ENCODE results near the gene CDCP2. TPM values are rescaled to one million over a fixed set of nuclear protein-coding genes. Genes with fewer than 3 reads are reported as not detected.

The CDCP2 gene
- polyA plus RNA-seq, 10 donors, result 0.08 to 0.20 (median 0.10) TPM; not detected in 7

DNA sequence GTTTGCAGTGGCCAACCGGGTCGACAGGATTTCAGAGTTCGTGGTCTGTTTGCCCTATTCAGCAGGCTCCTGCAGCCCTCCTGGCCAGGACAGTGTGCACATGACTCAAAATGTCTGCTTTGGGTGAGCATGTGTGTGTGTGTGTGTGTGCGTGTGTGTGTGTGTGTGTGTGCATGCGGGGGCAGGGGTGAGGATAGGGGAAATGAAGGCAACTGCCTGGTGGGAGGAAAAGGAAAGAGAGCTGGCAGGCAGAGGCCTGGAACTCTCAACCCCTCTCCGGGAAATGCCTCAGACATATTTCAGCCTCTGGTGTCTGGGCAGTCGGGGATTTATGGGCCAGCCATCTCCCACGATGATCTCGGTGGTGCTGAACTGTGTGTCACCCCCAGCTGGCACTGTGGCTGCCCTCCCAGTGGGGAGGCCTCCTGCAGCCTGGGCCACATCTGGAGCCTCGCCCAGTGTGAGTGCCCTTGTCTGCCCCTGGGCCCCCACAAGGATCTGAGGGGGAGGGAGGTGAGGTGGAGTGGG, 15.2 kb downstream of the CDCP2 start:
- DNase-seq, result peak in 2 of 3 donors; percentile 31 to 43

DNA sequence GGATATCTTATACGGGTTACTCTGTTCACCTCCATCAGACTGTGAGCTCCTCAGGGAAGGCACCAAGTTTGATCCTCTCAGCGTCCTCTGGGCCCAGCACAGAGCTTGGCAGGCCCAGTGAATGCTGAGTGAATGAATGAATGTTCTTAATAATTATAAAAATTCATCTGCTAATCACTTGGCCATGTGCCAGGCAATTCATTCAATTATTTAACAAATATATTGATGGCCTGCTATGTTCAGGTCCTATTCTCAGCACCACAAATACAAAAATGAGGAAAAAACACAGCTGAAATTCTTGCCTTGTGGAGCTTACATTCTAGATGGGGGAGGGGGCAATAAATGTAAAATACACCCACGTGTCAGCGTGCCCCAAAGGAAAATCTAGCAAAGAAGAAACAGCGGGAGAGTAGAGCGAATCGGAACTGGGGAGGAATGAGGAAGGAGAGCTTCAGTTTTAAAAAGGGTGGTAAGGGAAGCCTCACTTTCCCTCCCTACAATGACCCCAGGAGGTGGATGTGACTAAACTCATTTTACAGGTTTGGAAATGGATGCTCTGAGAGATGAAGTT, 15.8 kb downstream of the CDCP2 start:
- DNase-seq, result no peak

DNA sequence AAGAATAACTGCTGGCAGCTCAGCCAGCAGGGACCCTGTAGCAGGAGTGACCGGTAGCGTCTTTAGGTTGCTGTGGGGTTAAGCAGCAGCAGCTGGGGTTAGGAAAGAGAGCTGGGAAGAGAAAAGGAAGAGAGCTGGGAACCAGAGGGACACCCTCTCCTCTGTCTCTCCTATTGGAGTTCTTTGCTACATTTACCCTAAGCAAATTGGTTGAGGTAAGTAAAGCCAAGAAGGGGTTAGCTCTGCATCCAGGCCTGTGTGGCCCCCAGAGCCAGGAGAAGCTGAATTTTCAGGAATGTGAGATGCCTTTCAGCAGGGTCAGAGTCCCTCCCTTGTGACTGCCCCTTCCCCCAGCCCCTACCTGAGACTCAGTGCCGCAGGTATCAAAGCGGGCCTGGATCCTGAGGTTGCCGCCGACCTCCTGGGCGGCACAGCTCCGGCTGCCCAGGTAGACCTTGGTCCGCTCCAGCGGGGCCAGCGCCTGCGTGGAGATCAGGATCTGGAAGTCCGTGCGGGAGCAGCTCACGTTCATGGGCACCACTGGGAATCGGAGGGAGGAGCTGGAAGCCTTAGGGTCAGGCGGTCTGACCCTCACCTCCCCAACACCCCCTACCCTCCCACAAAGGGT, 16.4 kb downstream of the CDCP2 start:
- no peak for DNase-seq

DNA sequence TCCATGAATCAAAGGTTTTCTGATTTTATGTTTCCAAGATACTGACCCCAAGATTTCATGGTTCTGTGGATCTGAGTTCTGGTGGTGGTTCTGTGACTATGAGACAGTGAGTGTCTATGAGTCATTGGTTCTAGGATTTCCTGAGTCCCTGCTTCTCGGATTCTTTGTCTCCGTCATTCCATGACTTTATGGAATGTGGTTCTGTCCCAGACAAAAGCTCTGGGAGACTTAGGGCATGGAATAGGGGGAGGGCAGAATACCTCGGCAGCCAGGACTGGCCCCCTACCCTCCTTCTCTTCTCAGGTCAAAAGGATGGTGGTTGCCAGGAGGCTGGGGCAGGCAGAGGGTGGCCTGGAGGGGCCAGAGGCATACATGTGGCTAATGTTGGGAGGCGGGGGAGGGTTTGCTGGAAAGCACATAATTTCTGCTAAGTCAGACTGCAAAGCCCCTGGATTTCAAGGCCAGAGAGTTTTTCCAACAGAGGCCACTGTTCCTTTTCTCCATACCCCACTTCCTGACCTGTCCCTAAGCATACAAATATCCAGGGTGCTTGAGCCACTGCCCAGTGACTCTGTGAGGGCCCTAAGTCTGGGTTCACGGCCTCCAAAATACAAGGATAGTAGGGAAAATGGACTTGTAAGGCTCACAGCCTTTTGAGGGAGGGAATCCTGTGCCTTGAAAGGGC, 17.2 kb downstream of the CDCP2 start:
- peak in 1 of 3 donors; percentile 57 for DNase-seq

DNA sequence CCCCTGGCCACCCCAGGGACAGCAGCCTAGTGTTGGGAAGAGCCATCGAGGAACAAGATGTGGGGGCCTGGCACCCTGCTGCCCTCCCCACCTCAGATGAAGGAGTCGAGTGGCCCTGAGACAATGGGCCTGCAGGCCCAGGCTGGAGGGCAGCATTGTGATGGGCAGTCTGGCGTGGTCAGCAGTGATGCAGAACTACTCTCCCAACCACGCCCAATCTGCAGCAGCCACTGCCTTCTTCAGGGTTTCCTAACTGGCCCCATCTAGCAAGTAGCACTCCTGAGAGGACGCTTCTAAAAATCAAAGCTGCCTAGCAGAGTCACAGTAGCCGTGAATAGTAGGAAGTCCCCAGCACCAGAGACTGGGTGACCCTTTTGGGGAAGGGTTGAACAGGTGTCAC, 18.5 kb downstream of the CDCP2 start:
- no peak for DNase-seq

DNA sequence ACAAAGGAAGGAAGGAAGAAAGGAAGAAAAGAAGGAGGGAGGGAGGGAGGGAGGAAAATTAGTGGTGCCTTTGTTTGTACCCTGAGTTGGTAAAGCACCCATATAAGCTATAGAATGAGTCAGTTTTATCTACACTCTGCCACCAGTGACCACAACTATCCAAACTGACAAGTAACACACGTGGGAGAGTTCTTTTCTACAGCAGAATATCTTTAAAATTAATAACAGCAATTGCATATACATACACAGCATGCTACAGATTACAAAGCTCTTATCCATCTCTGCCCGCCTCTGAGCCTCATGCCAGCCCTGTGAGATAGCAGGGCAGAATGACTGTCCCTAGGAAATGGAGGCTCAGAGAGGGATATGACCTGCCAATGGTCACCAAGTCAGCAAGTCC, 20.3 kb downstream of the CDCP2 start:
- no peak for DNase-seq

GRCh38 chr1:54131419-54131818, 21.4 kb downstream of the CDCP2 start:
- no peak for DNase-seq

- no peak for DNase-seq
Measured at GRCh38 chr1:54129858-54130257, 22.9 kb downstream of the CDCP2 start.

GRCh38 chr1:54127594-54128300, 25.1 kb downstream of the CDCP2 start:
- DNase-seq, result no peak

GRCh38 chr1:54126271-54126815, 26.5 kb downstream of the CDCP2 start:
- DNase-seq, result peak in 1 of 3 donors; percentile 41

DNA sequence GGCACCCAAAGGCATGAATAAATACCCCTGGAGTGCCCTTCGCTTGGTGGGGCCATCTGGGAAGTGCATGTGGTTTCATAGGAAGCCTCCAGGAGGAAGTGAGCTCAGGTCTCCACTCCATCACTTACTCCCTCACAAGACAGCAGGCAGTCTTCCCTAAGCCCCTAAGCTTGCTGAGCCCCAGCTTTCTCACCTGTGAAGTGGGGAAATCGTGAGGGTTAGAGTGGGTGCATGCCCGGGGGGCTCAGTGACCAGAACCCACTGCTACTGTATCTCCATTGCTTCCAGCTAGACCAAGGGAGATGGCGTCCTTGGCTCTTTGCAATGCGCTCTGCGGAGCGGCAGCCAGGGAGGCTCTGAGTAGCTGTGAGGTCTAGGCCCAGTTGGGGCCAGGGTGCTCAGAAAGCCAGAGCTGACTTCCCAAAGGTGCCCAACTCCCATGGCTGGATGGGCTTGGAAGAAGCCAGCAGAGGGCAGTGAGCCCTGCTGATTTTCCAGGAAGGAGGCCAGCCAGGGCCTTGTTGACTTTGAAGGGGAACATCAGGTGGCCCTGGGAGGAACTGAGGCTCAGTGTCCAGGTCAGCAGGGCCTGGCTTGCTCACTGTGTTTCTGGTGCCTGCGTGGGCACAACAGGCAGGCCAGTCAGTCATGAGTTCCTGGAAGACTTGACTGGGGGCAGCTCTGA, 27.3 kb downstream of the CDCP2 start:
- DNase-seq, result peak in 1 of 3 donors; percentile 32

DNA sequence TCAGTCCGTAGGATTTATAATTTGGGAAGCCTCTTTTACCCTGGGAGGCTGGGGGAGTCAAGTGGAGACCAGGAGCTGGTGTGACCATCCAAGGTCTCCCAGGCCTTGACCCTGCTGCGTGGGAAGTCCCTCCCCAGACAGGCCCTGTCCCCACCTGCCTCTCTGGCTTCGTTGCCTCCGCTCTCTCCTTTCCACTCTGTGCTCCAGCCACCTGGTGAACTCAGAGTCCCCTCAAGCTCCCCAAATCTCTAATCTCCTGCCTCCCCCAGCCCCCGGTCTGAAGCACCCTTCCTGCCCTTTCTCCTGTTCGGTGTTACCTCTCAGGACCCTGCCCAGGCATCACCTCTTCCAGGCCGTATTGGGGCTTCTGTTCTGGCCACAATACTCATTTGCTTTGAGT, 27.9 kb downstream of the CDCP2 start:
- DNase-seq, result no peak

DNA sequence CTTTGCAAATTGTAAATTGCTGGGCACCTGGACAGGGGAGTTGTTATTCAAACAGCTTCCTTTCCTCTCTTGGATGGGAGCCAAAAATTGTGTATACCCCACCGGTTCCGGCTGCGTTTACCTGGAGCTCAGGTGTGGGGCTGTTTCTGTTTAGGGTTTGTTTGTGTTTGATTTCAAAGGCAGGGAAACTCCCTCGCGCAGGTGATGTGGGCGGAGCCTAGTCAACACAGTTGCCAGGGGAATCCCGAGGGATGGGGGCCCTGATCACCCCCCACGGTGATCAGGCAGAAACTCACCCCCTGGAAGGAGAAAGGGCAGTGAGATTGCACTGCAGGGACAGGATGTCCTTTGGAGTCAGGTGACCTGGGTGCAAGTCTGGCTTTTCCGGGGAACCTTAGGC, 28.3 kb downstream of the CDCP2 start:
- no peak for DNase-seq

DNA sequence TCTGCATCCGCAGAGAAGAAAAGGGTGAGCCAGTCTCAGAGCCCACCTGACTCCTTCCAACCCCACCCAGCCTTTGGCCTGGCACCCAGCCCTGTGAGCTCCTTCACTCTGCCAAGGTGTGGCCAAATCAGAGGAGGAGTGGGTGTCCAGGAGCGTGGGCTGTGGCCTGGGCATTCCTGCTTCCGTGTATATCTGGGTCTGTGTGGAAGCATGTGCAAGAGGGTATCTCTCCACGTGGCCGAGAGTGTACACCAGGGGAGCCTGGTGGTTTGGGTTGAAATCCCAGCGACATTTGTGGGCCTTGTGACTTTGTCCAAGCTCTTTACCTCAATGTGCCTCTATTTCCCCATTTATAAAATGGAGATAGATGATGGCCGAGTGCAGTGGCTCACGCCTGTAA, 29.8 kb downstream of the CDCP2 start:
- no peak for DNase-seq

- no peak for DNase-seq
Measured at GRCh38 chr1:54122135-54122751, 30.6 kb downstream of the CDCP2 start.

DNA sequence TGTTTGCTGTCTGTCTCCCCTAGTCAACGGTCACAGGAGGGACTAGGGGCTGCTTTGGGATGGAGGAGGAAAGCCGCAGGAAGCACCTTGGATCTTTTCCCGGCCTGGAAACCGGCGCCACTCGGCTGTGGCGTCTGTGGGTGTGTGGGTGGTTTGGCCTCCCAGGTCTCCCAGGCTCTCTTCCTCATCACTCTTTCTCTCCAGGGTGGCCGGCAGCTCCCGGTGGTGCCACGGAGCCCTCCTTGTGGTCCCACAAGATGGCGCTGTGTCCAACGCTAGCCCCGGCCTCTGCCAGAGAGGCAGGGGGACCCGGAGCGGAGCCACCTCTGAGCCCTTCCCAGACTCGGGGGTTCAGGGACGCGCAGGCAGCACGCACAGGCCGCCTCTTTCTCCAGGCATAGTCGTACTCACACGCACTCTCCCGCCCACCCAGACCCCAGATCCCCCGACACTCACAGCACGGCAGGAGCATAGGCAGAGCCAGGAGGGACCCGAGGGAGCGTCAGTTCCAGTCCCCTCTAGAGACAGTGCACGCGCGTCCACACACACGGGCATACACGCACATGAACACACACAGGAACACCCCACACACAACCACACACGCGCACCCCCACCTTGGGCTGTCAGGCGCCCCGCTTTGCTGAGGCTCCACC, 31.2 kb downstream of the CDCP2 start:
- DNase-seq, result peak; percentile 72 to 90 (median 82)

GRCh38 chr1:54120698-54121481, 31.9 kb downstream of the CDCP2 start:
- DNase-seq, result no peak

- no peak for DNase-seq
Measured at GRCh38 chr1:54120018-54120697, 32.6 kb downstream of the CDCP2 start.

GRCh38 chr1:54118704-54119103, 34.1 kb downstream of the CDCP2 start:
- DNase-seq, result peak in 1 of 3 donors; percentile 78
